ENCODE results near the gene HHIPL1.

The HHIPL1 gene

GRCh38 chr14:99604278-99604765 is 40.6 kb upstream of the HHIPL1 start:
- TF ChIP-seq GATA1 (IDR thresholded peaks at IDR 0.05; ENCODE audit: low read depth, low read length) (no peak), POLR2A (IDR thresholded peaks at IDR 0.05; ENCODE audit: low read length) (no peak)
- DNase-seq, result peak; percentile 86 to 89

- TF ChIP-seq POLR2A (IDR thresholded peaks at IDR 0.05; ENCODE audit: low read length) (no peak), GATA1 (IDR thresholded peaks at IDR 0.05; ENCODE audit: low read depth, low read length) (no peak)
Measured at GRCh38 chr14:99604766-99605298, 40.1 kb upstream of the HHIPL1 start.

GRCh38 chr14:99605299-99605961 is 39.5 kb upstream of the HHIPL1 start:
- TF ChIP-seq POLR2A (IDR thresholded peaks at IDR 0.05; ENCODE audit: low read length) (no peak), GATA1 (IDR thresholded peaks at IDR 0.05; ENCODE audit: low read depth, low read length) (no peak)
- DNase-seq, result peak; percentile 43 to 53

More at GRCh38 chr14:99604766-99605298, 40.1 kb upstream of the HHIPL1 start:
- peak in 1 of 2 experiments; percentile 35 for DNase-seq

GRCh38 chr14:99606359-99606758 is 38.6 kb upstream of the HHIPL1 start:
- peak in 1 of 2 experiments; percentile 17 for DNase-seq
- TF ChIP-seq POLR2A (IDR thresholded peaks at IDR 0.05; ENCODE audit: low read length) (no peak), GATA1 (IDR thresholded peaks at IDR 0.05; ENCODE audit: low read depth, low read length) (no peak)

- DNase-seq, result no peak
- no peak for TF ChIP-seq GATA1 (IDR thresholded peaks at IDR 0.05; ENCODE audit: low read depth, low read length)
- no peak for TF ChIP-seq POLR2A (IDR thresholded peaks at IDR 0.05; ENCODE audit: low read length)
Measured at GRCh38 chr14:99608591-99608990, 36.3 kb upstream of the HHIPL1 start.

GRCh38 chr14:99609245-99610170 is 35.4 kb upstream of the HHIPL1 start:
- TF ChIP-seq POLR2A (IDR thresholded peaks at IDR 0.05; ENCODE audit: low read length) (no peak), GATA1 (IDR thresholded peaks at IDR 0.05; ENCODE audit: low read depth, low read length) (no peak)
- DNase-seq, result no peak

GRCh38 chr14:99611646-99612045 is 33.3 kb upstream of the HHIPL1 start:
- no peak for DNase-seq
- no peak for TF ChIP-seq GATA1 (IDR thresholded peaks at IDR 0.05; ENCODE audit: low read depth, low read length)
- TF ChIP-seq POLR2A (IDR thresholded peaks at IDR 0.05; ENCODE audit: low read length), result no peak

- TF ChIP-seq POLR2A (IDR thresholded peaks at IDR 0.05; ENCODE audit: low read length) (no peak), GATA1 (IDR thresholded peaks at IDR 0.05; ENCODE audit: low read depth, low read length) (no peak)
- DNase-seq, result no peak
Measured at GRCh38 chr14:99612071-99612737, 32.7 kb upstream of the HHIPL1 start.

- TF ChIP-seq GATA1 (IDR thresholded peaks at IDR 0.05; ENCODE audit: low read depth, low read length) (no peak), POLR2A (IDR thresholded peaks at IDR 0.05; ENCODE audit: low read length) (no peak)
- no peak for DNase-seq
Measured at GRCh38 chr14:99612738-99613330, 32.1 kb upstream of the HHIPL1 start.

- TF ChIP-seq GATA1 (IDR thresholded peaks at IDR 0.05; ENCODE audit: low read depth, low read length), result no peak
- TF ChIP-seq POLR2A (IDR thresholded peaks at IDR 0.05; ENCODE audit: low read length), result no peak
- no peak for DNase-seq
Measured at GRCh38 chr14:99615497-99616157, 29.3 kb upstream of the HHIPL1 start.

- DNase-seq, result no peak
- no peak for TF ChIP-seq GATA1 (IDR thresholded peaks at IDR 0.05; ENCODE audit: low read depth, low read length)
- TF ChIP-seq POLR2A (IDR thresholded peaks at IDR 0.05; ENCODE audit: low read length), result no peak
Measured at GRCh38 chr14:99616832-99617800, 27.8 kb upstream of the HHIPL1 start.

Measured in erythroblast (primary cell).